Osteoblast (primary cell): ENCODE data around the gene CLSTN2. TPM values are rescaled to one million over a fixed set of nuclear protein-coding genes. Genes with fewer than 3 reads are reported as not detected.

ENCODE experiments used
- DNase-seq: peaks from one replicate; pipeline ENCODE4 v3.0.0; 2011; ENCODE audit warnings: low spot score, mixed read lengths; ENCODE audit not compliant: insufficient read length; ENCODE audit errors: missing footprints
- H2AFZ ChIP-seq: 2 replicates; pipeline ENCODE4 v1.6.0; 2011; ENCODE audit warnings: mild to moderate bottlenecking, low read length
- H3K27ac ChIP-seq: 2 replicates; pipeline ENCODE4 v1.5.1; 2011; ENCODE audit warnings: mild to moderate bottlenecking, low read depth, low read length, moderate library complexity
- H3K27me3 ChIP-seq: 2 replicates; pipeline ENCODE4 v1.6.0; 2012; ENCODE audit warnings: mild to moderate bottlenecking, control low read depth, inconsistent platforms, low read length, moderate library complexity; ENCODE audit not compliant: insufficient read depth
- H3K36me3 ChIP-seq: 2 replicates; pipeline ENCODE4 v1.5.1; 2011; ENCODE audit warnings: mild to moderate bottlenecking, low read length, control low read depth, moderate library complexity; ENCODE audit not compliant: insufficient read depth
- H3K4me1 ChIP-seq: 2 replicates; pipeline ENCODE4 v1.5.1; 2011; ENCODE audit warnings: mild to moderate bottlenecking, low read length, control low read depth, moderate library complexity; ENCODE audit not compliant: insufficient read depth
- H3K4me2 ChIP-seq: 2 replicates; pipeline ENCODE4 v1.6.0; 2011; ENCODE audit warnings: mild to moderate bottlenecking, low read length; ENCODE audit not compliant: insufficient read depth
- H3K4me3 ChIP-seq: fragments of 200-600 bp; sonication (generic); 3 replicates; pipeline ENCODE4 v1.5.1; 2012; ENCODE audit warnings: mild to moderate bottlenecking, low read length, inconsistent platforms; ENCODE audit not compliant: insufficient read depth
- H3K79me2 ChIP-seq: 2 replicates; pipeline ENCODE4 v1.6.0; 2012; ENCODE audit warnings: mild to moderate bottlenecking, low read length, control low read depth, inconsistent platforms; ENCODE audit not compliant: insufficient read depth
- H3K9me3 ChIP-seq: 2 replicates; pipeline ENCODE4 v1.5.1; 2011; ENCODE audit warnings: low read depth, low read length, control low read depth
- H4K20me1 ChIP-seq: 2 replicates; pipeline ENCODE4 v1.6.0; 2012; ENCODE audit warnings: mild to moderate bottlenecking, low read length, control low read depth; ENCODE audit not compliant: insufficient read depth
- total RNA-seq: library from RNA; depleted of rRNA; stranded (reverse); fragments of >200 nt; gene quantifications from 2 replicates; pipeline ENCODE4 v1.2.3, GENCODE V29; 2012
- TF ChIP-seq, protein P1 (sequence below): IDR thresholded peaks from 2 replicates; pipeline ENCODE4 v1.5.1; 2011; ENCODE audit warnings: mild to moderate bottlenecking, low read depth, low read length, moderate library complexity; ENCODE audit errors: extremely low read depth

CLSTN2 gene
- total RNA-seq, 1 donor = under 0.01 TPM

DNA sequence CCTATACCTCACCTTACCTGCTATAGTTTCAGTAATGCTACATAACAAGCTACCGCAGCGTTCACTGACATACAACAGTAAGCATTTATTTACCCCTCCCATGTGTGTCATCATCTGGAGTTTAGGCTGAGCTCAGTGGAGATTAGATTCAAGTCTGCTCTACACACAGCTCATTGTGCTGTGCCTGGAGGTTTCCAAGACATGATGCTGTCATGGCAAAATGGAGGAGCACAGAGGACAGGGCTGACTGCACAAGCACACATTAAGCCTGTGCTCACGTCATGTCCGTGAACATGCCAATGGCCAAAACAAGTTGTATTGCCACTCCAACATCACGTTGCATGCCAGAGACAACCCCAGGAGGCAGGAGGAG lies 409.1 kb downstream of the CLSTN2 start:
- no peaks in the 10 kb centered on the region for H3K9me3 ChIP-seq
- no peak overlapping the region for H3K27ac ChIP-seq
- H4K20me1 ChIP-seq = no peaks in the 10 kb centered on the region
- H3K36me3 ChIP-seq = no peaks in the 10 kb centered on the region
- no peaks in the 10 kb centered on the region for H3K79me2 ChIP-seq
- no peak overlapping the region for H3K4me3 ChIP-seq
- H3K4me1 ChIP-seq = no peaks in the 10 kb centered on the region
- DNase-seq = no peak
- TF ChIP-seq, protein P1, sequence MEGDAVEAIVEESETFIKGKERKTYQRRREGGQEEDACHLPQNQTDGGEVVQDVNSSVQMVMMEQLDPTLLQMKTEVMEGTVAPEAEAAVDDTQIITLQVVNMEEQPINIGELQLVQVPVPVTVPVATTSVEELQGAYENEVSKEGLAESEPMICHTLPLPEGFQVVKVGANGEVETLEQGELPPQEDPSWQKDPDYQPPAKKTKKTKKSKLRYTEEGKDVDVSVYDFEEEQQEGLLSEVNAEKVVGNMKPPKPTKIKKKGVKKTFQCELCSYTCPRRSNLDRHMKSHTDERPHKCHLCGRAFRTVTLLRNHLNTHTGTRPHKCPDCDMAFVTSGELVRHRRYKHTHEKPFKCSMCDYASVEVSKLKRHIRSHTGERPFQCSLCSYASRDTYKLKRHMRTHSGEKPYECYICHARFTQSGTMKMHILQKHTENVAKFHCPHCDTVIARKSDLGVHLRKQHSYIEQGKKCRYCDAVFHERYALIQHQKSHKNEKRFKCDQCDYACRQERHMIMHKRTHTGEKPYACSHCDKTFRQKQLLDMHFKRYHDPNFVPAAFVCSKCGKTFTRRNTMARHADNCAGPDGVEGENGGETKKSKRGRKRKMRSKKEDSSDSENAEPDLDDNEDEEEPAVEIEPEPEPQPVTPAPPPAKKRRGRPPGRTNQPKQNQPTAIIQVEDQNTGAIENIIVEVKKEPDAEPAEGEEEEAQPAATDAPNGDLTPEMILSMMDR = no peak
- no peaks in the 10 kb centered on the region for H3K27me3 ChIP-seq
- H2AFZ ChIP-seq = no peak overlapping the region
- no peak overlapping the region for H3K4me2 ChIP-seq

DNA sequence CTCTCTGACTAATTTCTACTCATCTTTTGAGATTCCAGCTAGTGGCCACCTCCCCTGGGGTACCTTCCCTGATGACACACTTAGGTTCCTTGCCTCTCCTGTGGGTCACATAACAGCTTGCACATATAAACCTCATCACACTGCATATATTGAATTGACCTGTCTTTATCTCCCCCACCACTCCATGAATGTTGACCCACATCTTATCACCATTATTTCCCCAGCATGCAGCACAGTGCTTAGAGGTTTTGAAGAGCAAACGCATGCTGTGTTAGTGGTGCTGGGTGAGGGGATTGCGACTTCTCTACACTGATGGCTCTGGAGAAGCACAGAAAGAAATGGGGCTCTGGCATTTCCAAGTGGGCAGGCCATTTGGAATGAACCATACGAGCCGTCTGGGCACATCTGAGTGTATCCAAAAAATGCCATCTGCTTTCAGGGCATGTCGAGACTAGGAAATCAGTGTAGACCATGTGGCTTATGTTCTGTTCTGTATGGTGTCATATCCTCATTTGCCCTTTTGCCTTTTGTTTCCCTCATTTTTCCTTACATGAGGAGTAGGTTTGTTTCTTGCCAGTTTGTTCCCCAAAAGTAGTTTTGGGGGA lies 409.7 kb downstream of the CLSTN2 start:
- Histone ChIP-seq H3K79me2 (no peaks in the 10 kb centered on the region), H3K27me3 (no peaks in the 10 kb centered on the region), H3K36me3 (no peaks in the 10 kb centered on the region), H4K20me1 (no peaks in the 10 kb centered on the region), H3K4me2 (no peak overlapping the region), H3K4me3 (no peak overlapping the region), H3K4me1 (no peaks in the 10 kb centered on the region), H3K27ac (no peak overlapping the region), H3K9me3 (no peaks in the 10 kb centered on the region), H2AFZ (no peak overlapping the region)
- no peak for DNase-seq
- TF ChIP-seq, protein P1 = no peak

DNA sequence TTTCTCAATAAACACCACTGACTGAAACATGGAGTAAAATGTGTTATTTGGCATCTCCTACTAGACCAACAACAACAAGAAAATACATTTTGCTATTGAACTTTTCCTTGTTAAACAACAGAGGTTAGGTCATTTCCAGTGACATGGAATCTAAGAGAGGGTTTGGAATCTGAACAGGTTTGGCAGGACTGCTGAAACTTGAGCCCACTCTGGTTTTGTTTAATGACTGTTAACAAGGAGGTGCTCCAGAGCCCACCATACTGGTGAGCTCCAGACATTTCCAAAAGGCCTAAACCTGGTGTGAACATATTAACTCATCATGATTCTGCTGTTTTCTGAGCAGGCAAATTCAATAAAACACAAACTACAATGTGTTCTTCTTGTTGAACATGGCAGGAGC lies 412.2 kb downstream of the CLSTN2 start:
- TF ChIP-seq, protein P1 = no peak
- H3K4me2 ChIP-seq = no peak overlapping the region
- H4K20me1 ChIP-seq = no peaks in the 10 kb centered on the region
- H3K4me1 ChIP-seq = no peaks in the 10 kb centered on the region
- H3K9me3 ChIP-seq = no peaks in the 10 kb centered on the region
- no peak overlapping the region for H2AFZ ChIP-seq
- H3K79me2 ChIP-seq = no peaks in the 10 kb centered on the region
- H3K27ac ChIP-seq = no peak overlapping the region
- H3K36me3 ChIP-seq = no peaks in the 10 kb centered on the region
- H3K27me3 ChIP-seq = no peaks in the 10 kb centered on the region
- H3K4me3 ChIP-seq = no peak overlapping the region
- no peak for DNase-seq

DNA sequence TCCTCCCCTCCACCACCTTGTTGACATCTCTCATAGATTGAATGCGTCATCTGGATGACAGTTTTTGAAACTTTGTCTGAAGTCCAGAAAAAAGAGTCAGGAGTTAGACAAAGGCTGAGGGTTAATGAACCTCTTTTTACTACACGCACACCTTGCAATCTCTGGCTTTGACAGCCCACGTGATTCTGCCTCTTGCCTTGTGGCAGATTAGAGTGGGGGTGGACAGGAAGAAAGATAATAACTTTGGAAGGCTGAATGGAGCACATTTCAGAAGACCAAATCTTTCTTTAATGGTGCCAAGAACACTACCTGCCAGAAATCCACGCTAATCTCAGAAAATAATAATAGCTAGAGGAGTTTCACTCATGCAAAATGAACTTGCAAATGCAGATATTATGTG lies 415.0 kb downstream of the CLSTN2 start:
- Histone ChIP-seq H3K9me3 (no peaks in the 10 kb centered on the region), H3K27me3 (no peaks in the 10 kb centered on the region), H3K4me3 (no peak overlapping the region), H3K4me1 (no peaks in the 10 kb centered on the region), H3K4me2 (no peak overlapping the region), H3K36me3 (no peaks in the 10 kb centered on the region), H3K79me2 (no peaks in the 10 kb centered on the region), H2AFZ (no peak overlapping the region), H3K27ac (no peak overlapping the region), H4K20me1 (no peaks in the 10 kb centered on the region)
- no peak for DNase-seq
- TF ChIP-seq, protein P1 = no peak
